A549 (cell line): ENCODE results near the gene SSR1. TPM values are rescaled to one million over a fixed set of nuclear protein-coding genes. Genes with fewer than 3 reads are reported as not detected.

Experiments
- ATAC-seq, 2 experiments: fragments of 200-7000 bp in 1 of 2; fragments of >200 bp in 1 of 2; cut with Nextera tagmentation in 1 of 2; cut with Tn5 transposase in 1 of 2; 3 replicates each; pipeline versions ENCODE4 v1.8.0 to v1.9.1; 2018 to 2020; ENCODE audit warnings: mild to moderate bottlenecking in 1 of 2, moderate library complexity in 1 of 2
- CTCF ChIA-PET: fragments of 300-600 bp; sonication (Branson Sonifier 250); formaldehyde crosslinking; extraction: SDS; loops from one replicate; lab custom pipeline; 2021; ENCODE audit warnings: antibody characterized with exemption, inconsistent platforms; lab: Yijun Ruan, JAX
- POLR2A ChIA-PET: fragments of 350-600 bp; formaldehyde crosslinking; extraction: SDS; loops from one replicate; lab custom pipeline; 2021; ENCODE audit warnings: antibody characterized with exemption, inconsistent platforms; lab: Yijun Ruan, JAX
- DNase-seq, 2 experiments: peaks; one replicate each; pipeline versions ENCODE4 v3.0.0 to v3.0.0-alpha.2; 2011 to 2016; ENCODE audit warnings: low read depth in 1 of 2, low spot score in 1 of 2
- FAIRE-seq: peaks from 2 replicates; lab custom pipeline; 2011; peaks lifted over from hg19 to GRCh38; lab: Jason Lieb, UNC
- H3K27ac ChIP-seq, 2 experiments: fragments of >200 bp; sonication (Bioruptor Twin); formaldehyde crosslinking; 3 replicates each; pipeline ENCODE4 v1.5.1; 2016 to 2017
- H3K4me1 ChIP-seq: fragments of >200 bp; sonication (Bioruptor Twin); formaldehyde crosslinking; 3 replicates; pipeline ENCODE4 v1.6.1; 2016
- H3K4me2 ChIP-seq: fragments of >200 bp; sonication (Bioruptor Twin); formaldehyde crosslinking; 3 replicates; pipeline ENCODE4 v1.6.1; 2016
- H3K4me3 ChIP-seq: fragments of >200 bp; sonication (Bioruptor Twin); formaldehyde crosslinking; 3 replicates; pipeline ENCODE4 v1.5.1; 2016
- H3K9me3 ChIP-seq: fragments of >200 bp; sonication (Bioruptor Twin); formaldehyde crosslinking; 3 replicates; pipeline ENCODE4 v1.6.1; 2016
- BCL3 ChIP-seq: fragments of >200 bp; sonication (Bioruptor Twin); formaldehyde crosslinking; IDR thresholded peaks from 3 replicates; pipeline ENCODE4 v1.6.1; 2016
- CBX2 ChIP-seq: fragments of 200-600 bp; sonication (generic); IDR thresholded peaks from 2 replicates; pipeline ENCODE4 v1.6.1; 2016; ENCODE audit warnings: low read depth, mild to moderate bottlenecking, borderline replicate concordance
- CBX8 ChIP-seq: fragments of 200-600 bp; sonication (generic); IDR thresholded peaks from 2 replicates; pipeline ENCODE4 v1.6.1; 2016
- CEBPB ChIP-seq, 2 experiments: fragments of >200 bp in 1 of 2; sonication (Bioruptor Twin) in 1 of 2; formaldehyde crosslinking in 1 of 2; IDR thresholded peaks; 2 replicates each; pipeline ENCODE4 v1.6.1; 2012 to 2016
- CTCF ChIP-seq: fragments of >200 bp; sonication (Bioruptor Twin); formaldehyde crosslinking; IDR thresholded peaks from 3 replicates; pipeline ENCODE4 v1.5.1; 2016
- EHMT2 ChIP-seq: fragments of 200-600 bp; sonication (generic); IDR thresholded peaks from 2 replicates; pipeline ENCODE4 v1.6.1; 2016; ENCODE audit warnings: antibody characterized with exemption, low read depth, mild to moderate bottlenecking, moderate library complexity
- GATA3 ChIP-seq: IDR thresholded peaks from 2 replicates; pipeline ENCODE4 v1.6.1; 2012; ENCODE audit warnings: borderline replicate concordance
- HEYL ChIP-seq: fragments of 250-450 bp; sonication (Bioruptor Pico); IDR thresholded peaks from 2 replicates; pipeline ENCODE4 v1.8.0; 2021; ENCODE audit warnings: mild to moderate bottlenecking, moderate library complexity
- HOXB13 ChIP-seq: fragments of 250-450 bp; sonication (Bioruptor Pico); IDR thresholded peaks from 2 replicates; pipeline ENCODE4 v1.5.0; 2020; ENCODE audit warnings: low read depth, mild to moderate bottlenecking, moderate library complexity
- KDM1A ChIP-seq: fragments of 200-600 bp; sonication (generic); IDR thresholded peaks from 2 replicates; pipeline ENCODE4 v1.6.1; 2016; ENCODE audit warnings: low read depth, mild to moderate bottlenecking
- KDM5A ChIP-seq: fragments of 200-600 bp; sonication (generic); IDR thresholded peaks from 2 replicates; pipeline ENCODE4 v1.6.1; 2016; ENCODE audit warnings: antibody characterized with exemption, mild to moderate bottlenecking
- MAFK ChIP-seq: fragments of 450-650 bp; IDR thresholded peaks from 2 replicates; pipeline ENCODE4 v1.6.1; 2014; ENCODE audit not compliant: partially characterized antibody
- MAZ ChIP-seq: fragments of 150-350 bp; IDR thresholded peaks from 2 replicates; pipeline ENCODE4 v1.6.1; 2014; ENCODE audit warnings: antibody characterized with exemption, low read depth, low read length, borderline replicate concordance
- NFE2L2 ChIP-seq: fragments of 150-350 bp; conservative IDR thresholded peaks from 2 replicates; pipeline ENCODE4 v1.6.1; 2014; ENCODE audit warnings: low read length
- NPAS2 ChIP-seq: fragments of 250-450 bp; sonication (Bioruptor Pico); IDR thresholded peaks from 2 replicates; pipeline ENCODE4 v1.8.0; 2022; ENCODE audit warnings: mild to moderate bottlenecking, moderate library complexity, borderline replicate concordance
- NR3C1 ChIP-seq: fragments of >200 bp; sonication (Bioruptor Twin); formaldehyde crosslinking; IDR thresholded peaks from 3 replicates; pipeline ENCODE4 v1.6.1; 2017
- POLR2AphosphoS2 ChIP-seq: conservative IDR thresholded peaks from 2 replicates; pipeline ENCODE4 v1.6.1; 2012; ENCODE audit warnings: low read length, improper control_type of control experiment, inconsistent platforms
- RAD21 ChIP-seq, 2 experiments: fragments of >200 bp in 1 of 2; sonication (Bioruptor Twin) in 1 of 2; formaldehyde crosslinking in 1 of 2; IDR thresholded peaks in 1 of 2; conservative IDR thresholded peaks in 1 of 2; 2 replicates in 1 of 2; 3 replicates in 1 of 2; pipeline ENCODE4 v1.6.1; 2012 to 2018; ENCODE audit warnings: inconsistent platforms in 1 of 2
- RCOR1 ChIP-seq: fragments of 150-350 bp; IDR thresholded peaks from 2 replicates; pipeline ENCODE4 v1.6.1; 2014; ENCODE audit warnings: antibody characterized with exemption, low read length, low read depth
- RFX5 ChIP-seq: fragments of 450-650 bp; IDR thresholded peaks from 2 replicates; pipeline ENCODE4 v1.7.1; 2014; ENCODE audit warnings: antibody characterized with exemption, mild to moderate bottlenecking, moderate library complexity
- RNF2 ChIP-seq: fragments of 200-600 bp; sonication (generic); IDR thresholded peaks from 2 replicates; pipeline ENCODE4 v1.6.1; 2016; ENCODE audit warnings: low read depth, mild to moderate bottlenecking, antibody characterized with exemption, moderate library complexity, borderline replicate concordance
- ZC3H11A ChIP-seq: fragments of 450-650 bp; IDR thresholded peaks from 2 replicates; pipeline ENCODE4 v1.6.1; 2014; ENCODE audit warnings: antibody characterized with exemption, mild to moderate bottlenecking
- ZFP36 ChIP-seq: fragments of 450-650 bp; IDR thresholded peaks from 2 replicates; pipeline ENCODE4 v1.6.1; 2014; ENCODE audit warnings: borderline replicate concordance; ENCODE audit not compliant: partially characterized antibody
- WGBS: methylation state at CpG from one replicate; pipeline ENCODE4 v1.1.6; 2017; ENCODE audit errors: missing lambda C conversion rate; 5-methylcytosine and 5-hydroxymethylcytosine counted together
- polyA plus RNA-seq, 4 experiments: library from polyadenylated mRNA; depleted of rRNA in 3 of 4; stranded (reverse); fragments of >200 nt; fragmentation: RNase III in 1 of 4; extraction: RNeasy Plus Mini Kit Qiagen cat#74134 plus additional on column Dnase treatment in 1 of 4; gene quantifications; 2 replicates in 3 of 4; 3 replicates in 1 of 4; pipeline ENCODE4 v1.2.3, GENCODE V29; 2011 to 2017
- TF ChIP-seq, protein P1 (sequence below): fragments of 250-450 bp; sonication (Bioruptor Pico); IDR thresholded peaks from 2 replicates; pipeline ENCODE4 v1.5.0; 2020; ENCODE audit warnings: low read depth, mild to moderate bottlenecking, moderate library complexity
- TF ChIP-seq, protein P2 (sequence below): IDR thresholded peaks from 2 replicates; pipeline ENCODE4 v1.6.1; 2012; ENCODE audit warnings: low read depth, borderline replicate concordance
- TF ChIP-seq, protein P3 (sequence below): fragments of >200 bp; sonication (Bioruptor Twin); formaldehyde crosslinking; IDR thresholded peaks from 2 replicates; pipeline ENCODE4 v1.6.1; 2016

Gene SSR1
- polyA plus RNA-seq, 2 of the 4 experiments (the other 2 are of a cell fraction): 84.8 to 201 TPM

- FAIRE-seq (no peak), ATAC-seq (no peak), DNase-seq (no peak)
- no peak overlapping the region for H3K27ac ChIP-seq
- CTCF ChIA-PET: interaction anchor here (0.7 kb wide), 1 partner anchor 17 kb away, joined by 4 read pairs; no protein-coding TSS in a partner anchor
- WGBS: 74% methylated on average over 7 of the region's 7 CpGs
- TF ChIP-seq NR3C1 (no peak), CBX8 (no peak)
- POLR2A ChIA-PET: no interaction called here
- no peaks in the 10 kb centered on the region for H3K4me1 ChIP-seq
- H3K4me3 ChIP-seq: no peak overlapping the region
- H3K4me2 ChIP-seq: no peak overlapping the region
- no peaks in the 10 kb centered on the region for H3K9me3 ChIP-seq
Observed at GRCh38 chr6:7331452-7331851, 18.5 kb upstream of the SSR1 start.

- Histone ChIP-seq H3K27ac (no peak overlapping the region), H3K4me3 (no peak overlapping the region), H3K9me3 (no peaks in the 10 kb centered on the region), H3K4me2 (no peak overlapping the region), H3K4me1 (no peaks in the 10 kb centered on the region)
- WGBS: 30% methylated on average over 2 of the region's 2 CpGs
- ChIA-PET CTCF (interaction anchor here (0.7 kb wide), 1 partner anchor 30 kb away, joined by 3 read pairs; no protein-coding TSS in a partner anchor), POLR2A (no interaction called here)
- no peak for ATAC-seq
- TF ChIP-seq BCL3 (no peak), GATA3 (no peak), NFE2L2 (no peak), KDM1A (no peak), ZFP36 (no peak), ZC3H11A (no peak), KDM5A (no peak), NPAS2 (no peak), RAD21 (conservative IDR thresholded peaks at IDR 0.05 in 1 of 2, IDR thresholded peaks at IDR 0.05 in 1 of 2) (no peak), MAFK (no peak), RCOR1 (no peak)
- TF ChIP-seq, protein P1, sequence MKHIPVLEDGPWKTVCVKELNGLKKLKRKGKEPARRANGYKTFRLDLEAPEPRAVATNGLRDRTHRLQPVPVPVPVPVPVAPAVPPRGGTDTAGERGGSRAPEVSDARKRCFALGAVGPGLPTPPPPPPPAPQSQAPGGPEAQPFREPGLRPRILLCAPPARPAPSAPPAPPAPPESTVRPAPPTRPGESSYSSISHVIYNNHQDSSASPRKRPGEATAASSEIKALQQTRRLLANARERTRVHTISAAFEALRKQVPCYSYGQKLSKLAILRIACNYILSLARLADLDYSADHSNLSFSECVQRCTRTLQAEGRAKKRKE (CRISPR knock-in tag): no peak
- FAIRE-seq: no peak
- DNase-seq: no peak
Observed at GRCh38 chr6:7328243-7328642, 15.2 kb upstream of the SSR1 start.

GRCh38 chr6:7325750-7326149, 12.8 kb upstream of the SSR1 start:
- Histone ChIP-seq H3K9me3 (no peaks in the 10 kb centered on the region), H3K4me3 (no peak overlapping the region), H3K27ac (no peak overlapping the region), H3K4me2 (no peak overlapping the region), H3K4me1 (no peaks in the 10 kb centered on the region)
- WGBS: 47% methylated on average over 3 of the region's 3 CpGs
- ChIA-PET POLR2A (no interaction called here), CTCF (interaction anchor here (0.6 kb wide), 1 partner anchor 71 kb away, joined by 3 read pairs; no protein-coding TSS in a partner anchor)
- FAIRE-seq (no peak), DNase-seq (no peak), ATAC-seq (no peak)
- no peak for TF ChIP-seq EHMT2
- TF ChIP-seq CBX2: no peak
- no peak for TF ChIP-seq RNF2
- no peak for TF ChIP-seq RFX5
- no peak for TF ChIP-seq CEBPB (IDR thresholded peaks at IDR 0.05)
- TF ChIP-seq KDM1A: no peak

GRCh38 chr6:7324520-7324919, 11.5 kb upstream of the SSR1 start:
- no peak for ATAC-seq
- WGBS: 88% methylated on average over 7 of the region's 7 CpGs
- Histone ChIP-seq H3K9me3 (no peaks in the 10 kb centered on the region), H3K4me2 (no peak overlapping the region), H3K27ac (no peak overlapping the region), H3K4me3 (no peak overlapping the region), H3K4me1 (no peaks in the 10 kb centered on the region)
- DNase-seq: no peak
- no peak for FAIRE-seq
- ChIA-PET CTCF (interaction anchor here (0.9 to 1.7 kb wide), 2 partner anchors 11 kb away, joined by 3 to 5 read pairs; partner anchors contain the start of gene SSR1), POLR2A (no interaction called here)
- TF ChIP-seq, protein P1 (CRISPR knock-in tag): no peak
- TF ChIP-seq EHMT2 (no peak), NR3C1 (no peak), CTCF (no peak), MAZ (no peak), HEYL (CRISPR knock-in tag) (no peak), CBX2 (no peak), HOXB13 (CRISPR knock-in tag) (no peak), POLR2AphosphoS2 (no peak)
- TF ChIP-seq, protein P2, sequence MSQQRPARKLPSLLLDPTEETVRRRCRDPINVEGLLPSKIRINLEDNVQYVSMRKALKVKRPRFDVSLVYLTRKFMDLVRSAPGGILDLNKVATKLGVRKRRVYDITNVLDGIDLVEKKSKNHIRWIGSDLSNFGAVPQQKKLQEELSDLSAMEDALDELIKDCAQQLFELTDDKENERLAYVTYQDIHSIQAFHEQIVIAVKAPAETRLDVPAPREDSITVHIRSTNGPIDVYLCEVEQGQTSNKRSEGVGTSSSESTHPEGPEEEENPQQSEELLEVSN: no peak
- TF ChIP-seq, protein P3, sequence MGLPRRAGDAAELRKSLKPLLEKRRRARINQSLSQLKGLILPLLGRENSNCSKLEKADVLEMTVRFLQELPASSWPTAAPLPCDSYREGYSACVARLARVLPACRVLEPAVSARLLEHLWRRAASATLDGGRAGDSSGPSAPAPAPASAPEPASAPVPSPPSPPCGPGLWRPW: no peak
